ENCODE results near the gene AGK.

- TF ChIP-seq, protein P1, sequence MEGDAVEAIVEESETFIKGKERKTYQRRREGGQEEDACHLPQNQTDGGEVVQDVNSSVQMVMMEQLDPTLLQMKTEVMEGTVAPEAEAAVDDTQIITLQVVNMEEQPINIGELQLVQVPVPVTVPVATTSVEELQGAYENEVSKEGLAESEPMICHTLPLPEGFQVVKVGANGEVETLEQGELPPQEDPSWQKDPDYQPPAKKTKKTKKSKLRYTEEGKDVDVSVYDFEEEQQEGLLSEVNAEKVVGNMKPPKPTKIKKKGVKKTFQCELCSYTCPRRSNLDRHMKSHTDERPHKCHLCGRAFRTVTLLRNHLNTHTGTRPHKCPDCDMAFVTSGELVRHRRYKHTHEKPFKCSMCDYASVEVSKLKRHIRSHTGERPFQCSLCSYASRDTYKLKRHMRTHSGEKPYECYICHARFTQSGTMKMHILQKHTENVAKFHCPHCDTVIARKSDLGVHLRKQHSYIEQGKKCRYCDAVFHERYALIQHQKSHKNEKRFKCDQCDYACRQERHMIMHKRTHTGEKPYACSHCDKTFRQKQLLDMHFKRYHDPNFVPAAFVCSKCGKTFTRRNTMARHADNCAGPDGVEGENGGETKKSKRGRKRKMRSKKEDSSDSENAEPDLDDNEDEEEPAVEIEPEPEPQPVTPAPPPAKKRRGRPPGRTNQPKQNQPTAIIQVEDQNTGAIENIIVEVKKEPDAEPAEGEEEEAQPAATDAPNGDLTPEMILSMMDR (IDR thresholded peaks at IDR 0.05; ENCODE audit: insufficient read depth, low read depth, low read length), result no peak
- no peak for TF ChIP-seq EZH2 (IDR thresholded peaks at IDR 0.05; ENCODE audit: insufficient read depth, low read length)
Observed at GRCh38 chr7:141698247-141699015, 147.2 kb downstream of the AGK start.
